OCI-LY1 (cell line): Measurements from ENCODE around the gene TRPM1.

Experiments
- H2AFZ ChIP-seq: fragments of 200-600 bp; sonication (generic), shearing (Covaris generic); 2 replicates; pipeline ENCODE4 v1.6.0; 2014; ENCODE audit warnings: antibody characterized with exemption, mild to moderate bottlenecking, low read length
- H3F3A ChIP-seq: fragments of 200-600 bp; sonication (generic), shearing (Covaris generic); 2 replicates; pipeline ENCODE4 v1.6.0; 2014; ENCODE audit warnings: mild to moderate bottlenecking, antibody characterized with exemption, low read length, moderate library complexity; ENCODE audit not compliant: insufficient read depth
- H3K27ac ChIP-seq: fragments of 200-600 bp; sonication (generic); 2 replicates; pipeline ENCODE4 v1.5.1; 2014; ENCODE audit warnings: low read length, mixed run types, mild to moderate bottlenecking, low read depth; ENCODE audit not compliant: poor library complexity, severe bottlenecking
- H3K27me3 ChIP-seq: fragments of 200-600 bp; sonication (generic); 2 replicates; pipeline ENCODE4 v1.6.0; 2014; ENCODE audit warnings: antibody characterized with exemption, mild to moderate bottlenecking, low read length, moderate library complexity; ENCODE audit not compliant: insufficient read depth
- H3K36me3 ChIP-seq: fragments of 200-600 bp; sonication (generic); 2 replicates; pipeline ENCODE4 v1.6.1; 2014; ENCODE audit warnings: mild to moderate bottlenecking, antibody characterized with exemption, low read length, moderate library complexity, mixed read lengths; ENCODE audit not compliant: insufficient read depth
- H3K4me1 ChIP-seq: fragments of 200-600 bp; sonication (generic); 2 replicates; pipeline ENCODE4 v1.5.1; 2014; ENCODE audit warnings: mild to moderate bottlenecking, low read length, moderate library complexity; ENCODE audit not compliant: insufficient read depth, severe bottlenecking
- H3K4me2 ChIP-seq: fragments of 200-600 bp; sonication (generic), shearing (Covaris generic); 2 replicates; pipeline ENCODE4 v1.6.1; 2014; ENCODE audit warnings: low read length
- H3K4me3 ChIP-seq: fragments of 200-600 bp; sonication (generic); 2 replicates; pipeline ENCODE4 v1.5.1; 2014; ENCODE audit warnings: low read length, low read depth, mild to moderate bottlenecking, mixed read lengths; ENCODE audit not compliant: poor library complexity, severe bottlenecking
- H3K79me2 ChIP-seq: fragments of 200-600 bp; shearing (Covaris generic); 2 replicates; pipeline ENCODE4 v1.6.1; 2016; ENCODE audit warnings: mixed run types, low read length, mixed read lengths; ENCODE audit not compliant: insufficient read depth
- H3K9ac ChIP-seq: fragments of 200-600 bp; sonication (generic), shearing (Covaris generic); 2 replicates; pipeline ENCODE4 v1.6.1; 2014; ENCODE audit warnings: mild to moderate bottlenecking, low read length, mixed read lengths
- H3K9me2 ChIP-seq: fragments of 200-600 bp; sonication (generic), shearing (Covaris generic); 2 replicates; pipeline ENCODE4 v1.6.1; 2014; ENCODE audit warnings: low read depth, mild to moderate bottlenecking, low read length, mixed read lengths
- H3K9me3 ChIP-seq: fragments of 200-600 bp; shearing (Covaris generic); 2 replicates; pipeline ENCODE4 v1.6.1; 2014; ENCODE audit warnings: low read length, mixed read lengths
- H4K20me1 ChIP-seq: fragments of 200-600 bp; sonication (generic), shearing (Covaris generic); 2 replicates; pipeline ENCODE4 v1.6.0; 2016; ENCODE audit warnings: mild to moderate bottlenecking, low read length; ENCODE audit not compliant: insufficient read depth
- CTCF ChIP-seq: fragments of 200-600 bp; sonication (generic), shearing (Covaris generic); IDR thresholded peaks from 2 replicates; pipeline ENCODE4 v1.5.1; 2017; ENCODE audit warnings: mild to moderate bottlenecking, antibody characterized with exemption, low read length, moderate library complexity, mixed read lengths
- EZH2 ChIP-seq: fragments of 200-600 bp; sonication (generic), shearing (Covaris generic); IDR thresholded peaks from 2 replicates; pipeline ENCODE4 v1.8.0; 2017; ENCODE audit warnings: borderline replicate concordance, mixed run types, mild to moderate bottlenecking, antibody characterized with exemption, low read length, moderate library complexity, mixed read lengths

Gene TRPM1

DNA sequence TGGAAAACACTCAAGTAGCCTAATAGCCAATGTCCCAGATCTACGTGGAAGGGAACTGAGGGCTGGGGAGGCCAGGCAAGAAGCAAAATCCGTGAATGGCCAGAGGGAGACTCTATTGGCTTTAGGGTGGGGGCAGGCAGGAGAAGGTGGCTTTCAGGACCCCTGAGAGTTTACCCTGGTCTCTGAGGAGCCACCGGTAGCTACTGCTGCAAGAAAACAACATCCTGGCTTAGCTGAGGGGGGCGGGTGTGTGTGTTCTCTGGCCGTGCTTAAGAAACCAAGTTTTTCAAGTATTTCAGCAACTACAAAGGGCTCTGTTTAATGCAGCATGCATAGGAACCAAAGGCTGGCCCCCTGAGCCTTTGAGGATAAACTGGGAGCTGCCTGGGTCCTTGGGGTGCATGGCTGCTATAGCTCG is 47.6 kb upstream of the TRPM1 start:
- TF ChIP-seq CTCF (no peak), EZH2 (no peak)
- H3K4me2 ChIP-seq = peak overlapping the region; percentile 38
- peak overlapping the region; percentile 80 for H3K27ac ChIP-seq

GRCh38 chr15:31148297-31149087 is 47.0 kb upstream of the TRPM1 start:
- TF ChIP-seq CTCF = no peak
- TF ChIP-seq EZH2 = no peak
- Histone ChIP-seq H3K27me3 (no peaks in the 10 kb centered on the region; the same call in 1 of the 2 replicates), H3K36me3 (no peaks in the 10 kb centered on the region), H2AFZ (peak overlapping the region; percentile 21; the same call in 1 of the 2 replicates), H3K9me3 (no peaks in the 10 kb centered on the region), H3K4me2 (peak overlapping the region; percentile 38), H3K4me3 (peak overlapping the region; percentile 7), H3K9me2 (no peaks in the 10 kb centered on the region), H3K79me2 (no peaks in the 10 kb centered on the region), H3K9ac (peak overlapping the region; percentile 15; the same call in 1 of the 2 replicates), H3K4me1 (peaks cover 19% of the 10 kb centered on the region), H3F3A (no peaks in the 10 kb centered on the region), H4K20me1 (no peaks in the 10 kb centered on the region), H3K27ac (peak overlapping the region; percentile 80)

More for the DNA sequence above, 47.6 kb upstream of the TRPM1 start:
- peak overlapping the region; percentile 15; the same call in 1 of the 2 replicates for H3K9ac ChIP-seq
- peak overlapping the region; percentile 21; the same call in 1 of the 2 replicates for H2AFZ ChIP-seq
- H3K4me1 ChIP-seq = peaks cover 19% of the 10 kb centered on the region
- no peaks in the 10 kb centered on the region for H3K79me2 ChIP-seq
- no peaks in the 10 kb centered on the region; the same call in 1 of the 2 replicates for H3K27me3 ChIP-seq
- H4K20me1 ChIP-seq = no peaks in the 10 kb centered on the region
- H3K9me2 ChIP-seq = no peaks in the 10 kb centered on the region
- no peaks in the 10 kb centered on the region for H3K9me3 ChIP-seq
- H3K36me3 ChIP-seq = no peaks in the 10 kb centered on the region
- peak overlapping the region; percentile 7 for H3K4me3 ChIP-seq
- H3F3A ChIP-seq = no peaks in the 10 kb centered on the region

- Histone ChIP-seq H3F3A (no peaks in the 10 kb centered on the region), H4K20me1 (no peaks in the 10 kb centered on the region), H3K9me3 (no peaks in the 10 kb centered on the region), H3K4me3 (no peak overlapping the region), H3K27me3 (no peaks in the 10 kb centered on the region), H3K4me2 (peak overlapping the region; percentile 38; the same call in 1 of the 2 replicates), H3K36me3 (no peaks in the 10 kb centered on the region), H2AFZ (no peak overlapping the region), H3K27ac (peak overlapping the region; percentile 80), H3K9ac (no peak overlapping the region), H3K9me2 (no peaks in the 10 kb centered on the region), H3K4me1 (peaks cover 19% of the 10 kb centered on the region), H3K79me2 (no peaks in the 10 kb centered on the region)
- TF ChIP-seq EZH2 (no peak), CTCF (no peak)
These were observed 46.4 kb upstream of the TRPM1 start for GRCh38 chr15:31147944-31148296.
